ENCODE measurements around the gene SPOP.

The SPOP gene

GRCh38 chr17:49578952-49579500 lies 98.9 kb downstream of the SPOP start:
- Histone ChIP-seq H2BK120ac (ENCODE audit: low read depth, low read length) (no peak overlapping the region), H3K79me2 (ENCODE audit: control insufficient read depth, insufficient read depth, low read length) (no peaks in the 10 kb centered on the region), H3K27me3 (ENCODE audit: insufficient read depth, low read length, poor library complexity) (no peaks in the 10 kb centered on the region), H3K4me3 (ENCODE audit: low read length) (no peak overlapping the region), H3K9ac (ENCODE audit: low read length) (no peak overlapping the region), H2BK5ac (ENCODE audit: low read length) (no peak overlapping the region), H3K36me3 (ENCODE audit: control insufficient read depth, insufficient read depth, low read length) (no peaks in the 10 kb centered on the region), H2BK15ac (replicated peaks; ENCODE audit: low read depth) (no peak overlapping the region), H3K4ac (ENCODE audit: low read depth, low read length) (no peak overlapping the region), H4K8ac (ENCODE audit: low read depth, low read length) (no peak overlapping the region), H3K4me1 (ENCODE audit: control insufficient read depth, low read depth, low read length) (peaks cover 1% of the 10 kb centered on the region), H3K56ac (ENCODE audit: low read length) (no peak overlapping the region), H2AK5ac (ENCODE audit: low read length) (no peak overlapping the region), H3K79me1 (ENCODE audit: low read length) (no peaks in the 10 kb centered on the region), H3K27ac (ENCODE audit: low read depth, low read length) (no peak overlapping the region), H3K4me2 (ENCODE audit: low read length) (no peak overlapping the region), H3K18ac (ENCODE audit: low read length) (no peak overlapping the region), H3K23ac (ENCODE audit: low read length) (no peak overlapping the region), H4K5ac (ENCODE audit: low read length) (no peak overlapping the region)
- no CpG with 5 or more reads among the region's 17 CpGs for WGBS (ENCODE audit: extremely low coverage, insufficient coverage, low lambda C conversion rate)
- no peak for DNase-seq

DNA sequence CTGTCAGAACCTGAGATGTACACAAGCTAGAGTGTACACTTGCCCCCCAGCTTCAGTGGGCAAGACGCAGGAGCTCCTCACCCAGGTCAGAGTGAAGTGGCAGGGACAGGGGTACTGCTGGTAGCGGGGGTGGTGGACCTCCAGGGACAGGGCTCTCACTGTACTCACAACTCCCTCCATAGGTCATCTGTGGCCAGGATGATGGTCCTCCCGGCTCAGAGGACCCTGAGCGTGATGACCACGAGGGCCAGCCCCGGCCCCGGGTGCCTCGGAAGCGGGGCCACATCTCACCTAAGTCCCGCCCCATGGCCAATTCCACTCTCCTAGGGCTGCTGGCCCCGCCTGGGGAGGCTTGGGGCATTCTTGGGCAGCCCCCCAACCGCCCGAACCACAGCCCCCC lies 99.5 kb downstream of the SPOP start:
- DNase-seq: no peak
- no peaks in the 10 kb centered on the region for H3K27me3 ChIP-seq (ENCODE audit: insufficient read depth, low read length, poor library complexity)
- WGBS (ENCODE audit: extremely low coverage, insufficient coverage, low lambda C conversion rate): no CpG with 5 or more reads among the region's 13 CpGs
- no peaks in the 10 kb centered on the region for H3K36me3 ChIP-seq (ENCODE audit: control insufficient read depth, insufficient read depth, low read length)
- H3K79me1 ChIP-seq (ENCODE audit: low read length): no peaks in the 10 kb centered on the region
- no peak overlapping the region for H2BK5ac ChIP-seq (ENCODE audit: low read length)
- no peak overlapping the region for H4K5ac ChIP-seq (ENCODE audit: low read length)
- H2AK5ac ChIP-seq (ENCODE audit: low read length): no peak overlapping the region
- H2BK15ac ChIP-seq (replicated peaks; ENCODE audit: low read depth): no peak overlapping the region
- H3K79me2 ChIP-seq (ENCODE audit: control insufficient read depth, insufficient read depth, low read length): no peaks in the 10 kb centered on the region
- no peak overlapping the region for H4K8ac ChIP-seq (ENCODE audit: low read depth, low read length)
- no peak overlapping the region for H3K18ac ChIP-seq (ENCODE audit: low read length)
- no peak overlapping the region for H3K4me3 ChIP-seq (ENCODE audit: low read length)
- no peak overlapping the region for H3K27ac ChIP-seq (ENCODE audit: low read depth, low read length)
- H3K23ac ChIP-seq (ENCODE audit: low read length): no peak overlapping the region
- no peak overlapping the region for H3K56ac ChIP-seq (ENCODE audit: low read length)
- no peak overlapping the region for H3K4me2 ChIP-seq (ENCODE audit: low read length)
- no peak overlapping the region for H2BK120ac ChIP-seq (ENCODE audit: low read depth, low read length)
- H3K9ac ChIP-seq (ENCODE audit: low read length): no peak overlapping the region
- peaks cover 1% of the 10 kb centered on the region for H3K4me1 ChIP-seq (ENCODE audit: control insufficient read depth, low read depth, low read length)
- H3K4ac ChIP-seq (ENCODE audit: low read depth, low read length): no peak overlapping the region

DNA sequence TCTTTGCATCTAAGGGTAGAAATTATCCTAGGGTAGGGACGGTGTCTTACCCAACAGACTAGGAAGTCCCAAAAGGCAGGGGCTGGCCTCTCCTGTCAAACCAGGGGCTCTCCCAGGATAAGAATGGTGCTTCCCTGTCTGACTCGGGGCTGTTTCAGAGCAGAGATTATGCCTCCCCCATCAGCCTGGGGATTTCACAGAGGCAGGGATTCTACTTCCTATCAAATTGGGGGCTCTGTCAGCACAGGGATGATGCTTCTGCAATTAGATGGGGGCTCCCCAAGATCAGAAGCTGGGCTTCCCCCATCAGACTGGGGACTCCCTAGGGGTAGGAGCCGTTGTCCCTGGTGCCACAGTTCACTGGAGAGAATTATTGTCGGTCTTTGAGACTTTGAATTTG lies 99.9 kb downstream of the SPOP start:
- Histone ChIP-seq H3K79me2 (ENCODE audit: control insufficient read depth, insufficient read depth, low read length) (no peaks in the 10 kb centered on the region), H3K36me3 (ENCODE audit: control insufficient read depth, insufficient read depth, low read length) (no peaks in the 10 kb centered on the region), H3K27me3 (ENCODE audit: insufficient read depth, low read length, poor library complexity) (no peaks in the 10 kb centered on the region), H3K56ac (ENCODE audit: low read length) (no peak overlapping the region), H2BK120ac (ENCODE audit: low read depth, low read length) (no peak overlapping the region), H4K5ac (ENCODE audit: low read length) (no peak overlapping the region), H3K4me1 (ENCODE audit: control insufficient read depth, low read depth, low read length) (peaks cover 1% of the 10 kb centered on the region), H3K23ac (ENCODE audit: low read length) (no peak overlapping the region), H3K18ac (ENCODE audit: low read length) (no peak overlapping the region), H2BK5ac (ENCODE audit: low read length) (no peak overlapping the region), H3K4me3 (ENCODE audit: low read length) (no peak overlapping the region), H3K9ac (ENCODE audit: low read length) (no peak overlapping the region), H4K8ac (ENCODE audit: low read depth, low read length) (no peak overlapping the region), H2AK5ac (ENCODE audit: low read length) (no peak overlapping the region), H2BK15ac (replicated peaks; ENCODE audit: low read depth) (no peak overlapping the region), H3K4me2 (ENCODE audit: low read length) (no peak overlapping the region), H3K27ac (ENCODE audit: low read depth, low read length) (no peak overlapping the region), H3K4ac (ENCODE audit: low read depth, low read length) (no peak overlapping the region), H3K79me1 (ENCODE audit: low read length) (no peaks in the 10 kb centered on the region)
- DNase-seq: no peak
- WGBS (ENCODE audit: extremely low coverage, insufficient coverage, low lambda C conversion rate): no CpG with 5 or more reads among the region's 4 CpGs

DNA sequence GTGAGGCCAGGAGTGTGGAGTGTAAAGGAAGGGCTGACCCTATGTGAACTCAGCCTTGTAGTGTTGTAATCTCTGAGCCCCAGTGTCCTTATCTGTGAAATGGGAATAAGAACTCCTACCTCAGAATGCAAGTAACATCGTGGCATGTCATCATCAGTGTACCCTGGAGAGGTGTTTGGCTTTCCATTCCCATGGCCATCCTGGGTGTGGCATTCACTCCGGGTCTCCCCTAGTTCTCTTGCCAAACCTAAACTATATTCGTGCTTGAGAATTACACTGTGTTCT lies 100.3 kb downstream of the SPOP start:
- no peaks in the 10 kb centered on the region for H3K79me1 ChIP-seq (ENCODE audit: low read length)
- peaks cover 1% of the 10 kb centered on the region for H3K4me1 ChIP-seq (ENCODE audit: control insufficient read depth, low read depth, low read length)
- H4K8ac ChIP-seq (ENCODE audit: low read depth, low read length): no peak overlapping the region
- no peak overlapping the region for H3K27ac ChIP-seq (ENCODE audit: low read depth, low read length)
- H3K23ac ChIP-seq (ENCODE audit: low read length): no peak overlapping the region
- no peaks in the 10 kb centered on the region for H3K79me2 ChIP-seq (ENCODE audit: control insufficient read depth, insufficient read depth, low read length)
- H3K36me3 ChIP-seq (ENCODE audit: control insufficient read depth, insufficient read depth, low read length): no peaks in the 10 kb centered on the region
- H3K4ac ChIP-seq (ENCODE audit: low read depth, low read length): no peak overlapping the region
- no peak overlapping the region for H2AK5ac ChIP-seq (ENCODE audit: low read length)
- H4K5ac ChIP-seq (ENCODE audit: low read length): no peak overlapping the region
- WGBS (ENCODE audit: extremely low coverage, insufficient coverage, low lambda C conversion rate): no CpG with 5 or more reads among the region's 3 CpGs
- no peak overlapping the region for H3K56ac ChIP-seq (ENCODE audit: low read length)
- H3K18ac ChIP-seq (ENCODE audit: low read length): no peak overlapping the region
- no peaks in the 10 kb centered on the region for H3K27me3 ChIP-seq (ENCODE audit: insufficient read depth, low read length, poor library complexity)
- H2BK15ac ChIP-seq (replicated peaks; ENCODE audit: low read depth): no peak overlapping the region
- no peak for DNase-seq
- H3K9ac ChIP-seq (ENCODE audit: low read length): no peak overlapping the region
- no peak overlapping the region for H2BK5ac ChIP-seq (ENCODE audit: low read length)
- H3K4me3 ChIP-seq (ENCODE audit: low read length): no peak overlapping the region
- no peak overlapping the region for H2BK120ac ChIP-seq (ENCODE audit: low read depth, low read length)
- H3K4me2 ChIP-seq (ENCODE audit: low read length): no peak overlapping the region

GRCh38 chr17:49576917-49577649 lies 100.8 kb downstream of the SPOP start:
- WGBS (ENCODE audit: extremely low coverage, insufficient coverage, low lambda C conversion rate): no CpG with 5 or more reads among the region's 22 CpGs
- DNase-seq: no peak
- no peaks in the 10 kb centered on the region for H3K27me3 ChIP-seq (ENCODE audit: insufficient read depth, low read length, poor library complexity)

More at GRCh38 chr17:49576917-49577649, 100.8 kb downstream of the SPOP start:
- H3K79me2 ChIP-seq (ENCODE audit: control insufficient read depth, insufficient read depth, low read length): no peaks in the 10 kb centered on the region
- H3K4me3 ChIP-seq (ENCODE audit: low read length): peak overlapping the region; percentile 70
- H3K4me1 ChIP-seq (ENCODE audit: control insufficient read depth, low read depth, low read length): peaks cover 1% of the 10 kb centered on the region
- H2BK5ac ChIP-seq (ENCODE audit: low read length): no peak overlapping the region
- H3K4ac ChIP-seq (ENCODE audit: low read depth, low read length): no peak overlapping the region
- peak overlapping the region; percentile 85 for H3K23ac ChIP-seq (ENCODE audit: low read length)
- H3K4me2 ChIP-seq (ENCODE audit: low read length): peak overlapping the region; percentile 74
- H4K5ac ChIP-seq (ENCODE audit: low read length): no peak overlapping the region
- H2BK120ac ChIP-seq (ENCODE audit: low read depth, low read length): no peak overlapping the region
- H3K56ac ChIP-seq (ENCODE audit: low read length): peak overlapping the region; percentile 88
- H3K36me3 ChIP-seq (ENCODE audit: control insufficient read depth, insufficient read depth, low read length): no peaks in the 10 kb centered on the region
- no peak overlapping the region for H2BK15ac ChIP-seq (replicated peaks; ENCODE audit: low read depth)
- H3K18ac ChIP-seq (ENCODE audit: low read length): peak overlapping the region; percentile 15
- no peak overlapping the region for H3K27ac ChIP-seq (ENCODE audit: low read depth, low read length)
- H3K9ac ChIP-seq (ENCODE audit: low read length): peak overlapping the region; percentile 70
- H3K79me1 ChIP-seq (ENCODE audit: low read length): no peaks in the 10 kb centered on the region
- H2AK5ac ChIP-seq (ENCODE audit: low read length): no peak overlapping the region
- H4K8ac ChIP-seq (ENCODE audit: low read depth, low read length): no peak overlapping the region
